PC-3 (cell line): ENCODE measurements around the gene MT1A.

ENCODE experiments used
- EZH2 ChIP-seq: fragments of 300-600 bp; sonication (generic); IDR thresholded peaks from one replicate; pipeline ENCODE4 v1.6.1; 2017; ENCODE audit warnings: antibody characterized with exemption, mild to moderate bottlenecking, low read length; ENCODE audit not compliant: unreplicated experiment
- EZH2phosphoT487 ChIP-seq: fragments of 300-600 bp; sonication (generic); IDR thresholded peaks from 2 replicates; pipeline ENCODE4 v1.6.1; 2018; ENCODE audit warnings: mild to moderate bottlenecking, antibody characterized with exemption, low read length, borderline replicate concordance
- TF ChIP-seq, protein P1 (sequence below): fragments of 300-600 bp; sonication (generic); conservative IDR thresholded peaks from 2 replicates; pipeline ENCODE4 v1.5.1; 2017; ENCODE audit warnings: antibody characterized with exemption, low read depth, mild to moderate bottlenecking, low read length

DNA sequence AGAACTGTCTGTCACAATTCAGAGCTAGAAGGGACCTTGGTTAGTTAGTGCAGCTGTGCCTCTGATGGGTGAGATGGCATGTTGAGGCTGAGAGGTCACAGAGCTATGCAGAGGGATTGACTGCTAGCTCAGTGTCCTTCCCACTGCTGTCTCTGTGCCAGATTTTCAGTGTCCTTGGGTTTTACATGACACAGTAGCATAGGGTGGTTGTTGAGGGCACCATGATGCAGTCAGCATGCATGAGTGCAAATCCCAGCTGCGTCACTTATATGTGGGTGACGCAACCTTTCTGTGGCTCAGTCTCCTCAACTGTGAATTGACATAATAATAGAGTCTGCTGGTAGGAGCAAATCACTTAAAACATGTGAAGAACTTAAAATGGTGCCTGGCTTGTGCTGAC is 2.7 kb downstream of the MT1A start:
- TF ChIP-seq, protein P1, sequence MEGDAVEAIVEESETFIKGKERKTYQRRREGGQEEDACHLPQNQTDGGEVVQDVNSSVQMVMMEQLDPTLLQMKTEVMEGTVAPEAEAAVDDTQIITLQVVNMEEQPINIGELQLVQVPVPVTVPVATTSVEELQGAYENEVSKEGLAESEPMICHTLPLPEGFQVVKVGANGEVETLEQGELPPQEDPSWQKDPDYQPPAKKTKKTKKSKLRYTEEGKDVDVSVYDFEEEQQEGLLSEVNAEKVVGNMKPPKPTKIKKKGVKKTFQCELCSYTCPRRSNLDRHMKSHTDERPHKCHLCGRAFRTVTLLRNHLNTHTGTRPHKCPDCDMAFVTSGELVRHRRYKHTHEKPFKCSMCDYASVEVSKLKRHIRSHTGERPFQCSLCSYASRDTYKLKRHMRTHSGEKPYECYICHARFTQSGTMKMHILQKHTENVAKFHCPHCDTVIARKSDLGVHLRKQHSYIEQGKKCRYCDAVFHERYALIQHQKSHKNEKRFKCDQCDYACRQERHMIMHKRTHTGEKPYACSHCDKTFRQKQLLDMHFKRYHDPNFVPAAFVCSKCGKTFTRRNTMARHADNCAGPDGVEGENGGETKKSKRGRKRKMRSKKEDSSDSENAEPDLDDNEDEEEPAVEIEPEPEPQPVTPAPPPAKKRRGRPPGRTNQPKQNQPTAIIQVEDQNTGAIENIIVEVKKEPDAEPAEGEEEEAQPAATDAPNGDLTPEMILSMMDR: no peak
- TF ChIP-seq EZH2 (no peak), EZH2phosphoT487 (no peak)
